Lower leg skin (tissue), 4 donors: ENCODE results near the gene GPC6. TPM values are rescaled to one million over a fixed set of nuclear protein-coding genes. Genes with fewer than 3 reads are reported as not detected.

Experiments
- DNase-seq, 2 donors: peaks; one replicate each; pipeline ENCODE4 v3.0.0-alpha.2; 2019; ENCODE audit warnings: low spot score in 2 of 2
- H3K4me3 ChIP-seq: fragments of 200-600 bp; sonication (generic); 2 replicates; pipeline ENCODE4 v1.5.1; 2017; ENCODE audit warnings: mild to moderate bottlenecking, low read depth; ENCODE audit not compliant: poor library complexity, severe bottlenecking
- CTCF ChIP-seq, 3 donors: fragments of 450-650 bp; IDR thresholded peaks; one replicate each; pipeline ENCODE4 v1.5.1; 2016; ENCODE audit warnings: antibody characterized with exemption in 3 of 3, mild to moderate bottlenecking in 3 of 3, moderate library complexity in 2 of 3
- POLR2A ChIP-seq, 2 donors: fragments of 450-650 bp; IDR thresholded peaks; one replicate each; pipeline ENCODE4 v1.6.1; 2016 to 2017; ENCODE audit warnings: antibody characterized with exemption in 2 of 2, mild to moderate bottlenecking in 1 of 2, moderate library complexity in 1 of 2
- WGBS, 2 donors: methylation state at CpG; one replicate each; pipeline ENCODE4 v1.1.5; 2018; 5-methylcytosine and 5-hydroxymethylcytosine counted together
- intact Hi-C: fragments of 100-400 bp; cut with DNase I; formaldehyde crosslinking; loops from one replicate; pipeline ENCODE4 v1.15.0; 2023; ENCODE audit warnings: low total_unique reads
- total RNA-seq, 4 donors: library from RNA; depleted of rRNA; stranded (reverse); fragments of >200 nt; gene quantifications; one replicate each; pipeline ENCODE4 v1.1.0, GENCODE V29; 2016

The GPC6 gene
- total RNA-seq, 4 donors from 2014 or later, result 1.4 to 5.2 (median 2.5) TPM

GRCh38 chr13:94063848-94064247, 837.2 kb downstream of the GPC6 start:
- DNase-seq, result no peak
- no peak overlapping the region for H3K4me3 ChIP-seq
- TF ChIP-seq POLR2A (IDR thresholded peaks at IDR 0.05), result no peak
- TF ChIP-seq CTCF (IDR thresholded peaks at IDR 0.05), result no peak
- intact Hi-C loops, result no loop called here
- 73 to 74% methylated on average over 4 of the region's 4 CpGs for WGBS, 2 donors

GRCh38 chr13:94065741-94066140, 839.1 kb downstream of the GPC6 start:
- TF ChIP-seq POLR2A (IDR thresholded peaks at IDR 0.05) (no peak), CTCF (IDR thresholded peaks at IDR 0.05) (no peak)
- H3K4me3 ChIP-seq, result no peak overlapping the region
- intact Hi-C loops, result no loop called here
- DNase-seq, result no peak
- 84 to 89% methylated on average over 1 of the region's 1 CpG for WGBS, 2 donors

- DNase-seq, result no peak
- TF ChIP-seq POLR2A (IDR thresholded peaks at IDR 0.05) (no peak), CTCF (IDR thresholded peaks at IDR 0.05) (no peak)
- H3K4me3 ChIP-seq, result no peak overlapping the region
- intact Hi-C loops, result no loop called here
- WGBS, 2 donors, result 42% methylated on average over 4 of the region's 4 CpGs
These were observed 846.6 kb downstream of the GPC6 start for GRCh38 chr13:94073007-94073744.

- TF ChIP-seq CTCF (IDR thresholded peaks at IDR 0.05), result no peak
- TF ChIP-seq POLR2A (IDR thresholded peaks at IDR 0.05), result no peak
- DNase-seq, result no peak
- H3K4me3 ChIP-seq, result no peak overlapping the region
- intact Hi-C loops, result no loop called here
These were observed 853.3 kb downstream of the GPC6 start for GRCh38 chr13:94079876-94080275.

- no peak for DNase-seq
- WGBS, 2 donors, result 66 to 76% methylated on average over 1 of the region's 1 CpG
- TF ChIP-seq POLR2A (IDR thresholded peaks at IDR 0.05), result no peak
- TF ChIP-seq CTCF (IDR thresholded peaks at IDR 0.05), result no peak
- H3K4me3 ChIP-seq, result no peak overlapping the region
- intact Hi-C loops, result no loop called here
These were observed 853.9 kb downstream of the GPC6 start for GRCh38 chr13:94080527-94080926.

- intact Hi-C loops, result no loop called here
- DNase-seq, result no peak
- TF ChIP-seq CTCF (IDR thresholded peaks at IDR 0.05), result no peak
- no peak for TF ChIP-seq POLR2A (IDR thresholded peaks at IDR 0.05)
- H3K4me3 ChIP-seq, result no peak overlapping the region
- 46 to 47% methylated on average over 3 of the region's 3 CpGs for WGBS, 2 donors
These were observed 860.5 kb downstream of the GPC6 start for GRCh38 chr13:94087100-94087499.
